Aorta (tissue), 5 donors: ENCODE measurements around the gene SLC22A23. TPM values are rescaled to one million over a fixed set of nuclear protein-coding genes. Genes with fewer than 3 reads are reported as not detected.

Source experiments
- ATAC-seq: fragments of 200-7000 bp; cut with Tn5 transposase; one replicate; pipeline ENCODE4 v1.9.1; 2022; ENCODE audit warnings: moderate library complexity; ENCODE audit not compliant: low FRiP score
- DNase-seq, 2 donors: peaks; one replicate each; pipeline ENCODE4 v3.0.0-alpha.2; 2020
- H3K27ac ChIP-seq, 2 donors: one replicate each; pipeline ENCODE4 v1.5.1; 2013; ENCODE audit warnings: low read length in 2 of 2, mild to moderate bottlenecking in 2 of 2, moderate library complexity in 2 of 2, control low read depth in 1 of 2, inconsistent platforms in 1 of 2, low read depth in 1 of 2
- H3K27me3 ChIP-seq, 2 donors: one replicate each; pipeline ENCODE4 v1.6.1; 2013; ENCODE audit warnings: control low read depth in 1 of 2, low read length in 1 of 2, mild to moderate bottlenecking in 1 of 2, moderate library complexity in 1 of 2; ENCODE audit not compliant: insufficient read depth in 2 of 2, control insufficient read depth in 1 of 2
- H3K36me3 ChIP-seq, 2 donors: one replicate each; pipeline ENCODE4 v1.6.1; 2013; ENCODE audit warnings: control low read depth in 1 of 2, low read length in 1 of 2, mild to moderate bottlenecking in 1 of 2; ENCODE audit not compliant: insufficient read depth in 2 of 2, control insufficient read depth in 1 of 2
- H3K4me1 ChIP-seq, 2 donors: one replicate each; pipeline ENCODE4 v1.6.1; 2013; ENCODE audit warnings: low read length in 2 of 2, control low read depth in 1 of 2, mild to moderate bottlenecking in 1 of 2, moderate library complexity in 1 of 2; ENCODE audit not compliant: insufficient read depth in 2 of 2, control insufficient read depth in 1 of 2
- H3K4me3 ChIP-seq, 2 donors: one replicate each; pipeline ENCODE4 v1.5.1; 2013; ENCODE audit warnings: low read length in 2 of 2, control low read depth in 1 of 2, mild to moderate bottlenecking in 1 of 2
- H3K9me3 ChIP-seq: one replicate; pipeline ENCODE4 v1.6.1; 2013; ENCODE audit warnings: mild to moderate bottlenecking, low read length; ENCODE audit not compliant: control insufficient read depth
- WGBS, 2 donors: extraction: QIAGEN DNeasy Blood & Tissue Kit; methylation state at CpG; one replicate each; pipeline ENCODE4 v1.1.7; 2013; 5-methylcytosine and 5-hydroxymethylcytosine counted together
- intact Hi-C, 2 donors: fragments of 100-400 bp; cut with DNase I; formaldehyde crosslinking; loops; one replicate each; pipeline versions ENCODE4 v1.14.2 to v1.15.0; 2022
- polyA plus RNA-seq, 2 donors: library from polyadenylated mRNA; stranded (reverse); fragments of 200-250 nt; gene quantifications; one replicate each; pipeline ENCODE4 v1.2.3, GENCODE V29; 2013
- total RNA-seq, 2 donors: library from RNA; stranded (reverse); fragmentation: NEBNext Ultra II Directional; extraction: Animal tissue kit (Norgen Biotek cat#: 25700); gene quantifications; one replicate each; pipeline ENCODE4 v1.2.1, GENCODE V29; 2021
- donor health status: healthy with polysubstance abuse.
- donor health status: Bipolar disorder and iron deficiency.
- donor health status: DM: no; HTN: no; CAD: no.
- donor health status: DM: no; HTN: no; CAD: no.
- donor health status: DM: yes; HTN: yes; CAD: no.

SLC22A23 gene
- total and polyA plus RNA-seq, 4 donors: 1.5 to 9.4 (median 4.3) TPM

GRCh38 chr6:3272911-3273547 lies 183.8 kb downstream of the SLC22A23 start:
- intact Hi-C loops: no loop called here

GRCh38 chr6:3271756-3272155 lies 185.1 kb downstream of the SLC22A23 start:
- Histone ChIP-seq H3K27me3 (no peaks in the 10 kb centered on the region), H3K36me3 (no peaks in the 10 kb centered on the region), H3K4me3 (no peak overlapping the region), H3K27ac (no peak overlapping the region), H3K4me1 (no peaks in the 10 kb centered on the region), H3K9me3 (no peaks in the 10 kb centered on the region)
- DNase-seq (no peak), ATAC-seq (no peak)
- 91 to 92% methylated on average over 13 of the region's 13 CpGs for WGBS, 2 donors
- intact Hi-C loops: no loop called here

More at GRCh38 chr6:3272911-3273547, 183.8 kb downstream of the SLC22A23 start:
- Histone ChIP-seq H3K27me3 (no peaks in the 10 kb centered on the region), H3K36me3 (no peaks in the 10 kb centered on the region), H3K4me1 (no peaks in the 10 kb centered on the region), H3K27ac (no peak overlapping the region), H3K4me3 (no peak overlapping the region), H3K9me3 (no peaks in the 10 kb centered on the region)
- WGBS, 2 donors: 92 to 93% methylated on average over 32 of the region's 32 CpGs
- ATAC-seq (no peak), DNase-seq (no peak)

GRCh38 chr6:3270258-3270657 lies 186.6 kb downstream of the SLC22A23 start:
- DNase-seq (no peak), ATAC-seq (no peak)
- Histone ChIP-seq H3K4me3 (no peak overlapping the region), H3K27ac (no peak overlapping the region), H3K9me3 (no peaks in the 10 kb centered on the region), H3K36me3 (no peaks in the 10 kb centered on the region), H3K4me1 (no peaks in the 10 kb centered on the region), H3K27me3 (no peaks in the 10 kb centered on the region)
- intact Hi-C loops: no loop called here
- WGBS, 2 donors: 85 to 86% methylated on average over 15 of the region's 15 CpGs

- Histone ChIP-seq H3K4me1 (no peaks in the 10 kb centered on the region), H3K4me3 (no peak overlapping the region), H3K27ac (no peak overlapping the region), H3K36me3 (no peaks in the 10 kb centered on the region), H3K27me3 (no peaks in the 10 kb centered on the region), H3K9me3 (no peaks in the 10 kb centered on the region)
- WGBS, 2 donors: 81 to 84% methylated on average over 27 of the region's 27 CpGs
- ATAC-seq: no peak
- peak in 1 of 2 donors; percentile 35 for DNase-seq
- intact Hi-C loops: no loop called here
These were observed 187.4 kb downstream of the SLC22A23 start for GRCh38 chr6:3269281-3269975.

DNA sequence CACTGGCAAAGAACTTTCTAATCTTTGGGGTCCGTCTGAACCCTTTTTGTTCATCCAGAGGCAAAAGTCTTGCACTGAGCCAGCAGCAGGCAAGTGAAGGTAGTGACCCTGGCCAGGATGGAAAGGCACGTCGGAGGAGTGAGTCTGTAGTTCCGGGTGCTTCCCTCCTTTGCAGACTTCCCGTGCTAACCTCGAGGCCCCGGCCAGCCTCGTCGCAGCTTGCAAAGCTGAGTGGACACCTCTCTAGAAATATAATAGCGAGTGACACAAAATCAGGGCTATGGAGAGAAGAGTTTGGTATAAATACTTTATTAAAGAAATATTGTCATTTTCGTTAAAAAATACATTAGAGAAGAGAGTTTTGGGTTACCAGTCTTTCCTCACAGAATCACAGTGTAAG lies 188.2 kb downstream of the SLC22A23 start:
- no peaks in the 10 kb centered on the region for H3K4me1 ChIP-seq
- ATAC-seq (no peak), DNase-seq (peak in 1 of 2 donors; percentile 45)
- no peaks in the 10 kb centered on the region for H3K36me3 ChIP-seq
- WGBS, 2 donors: 86% methylated on average over 11 of the region's 11 CpGs
- H3K4me3 ChIP-seq: no peak overlapping the region
- no peaks in the 10 kb centered on the region for H3K9me3 ChIP-seq
- intact Hi-C loops: no loop called here
- H3K27ac ChIP-seq: no peak overlapping the region
- H3K27me3 ChIP-seq: no peaks in the 10 kb centered on the region

GRCh38 chr6:3267162-3267561 lies 189.7 kb downstream of the SLC22A23 start:
- 79 to 80% methylated on average over 5 of the region's 5 CpGs for WGBS, 2 donors
- Histone ChIP-seq H3K36me3 (no peaks in the 10 kb centered on the region), H3K27ac (no peak overlapping the region), H3K9me3 (no peaks in the 10 kb centered on the region), H3K4me3 (no peak overlapping the region), H3K4me1 (no peaks in the 10 kb centered on the region), H3K27me3 (no peaks in the 10 kb centered on the region)
- ATAC-seq: no peak
- intact Hi-C loops: no loop called here
- DNase-seq: peak in 1 of 2 donors; percentile 19

DNA sequence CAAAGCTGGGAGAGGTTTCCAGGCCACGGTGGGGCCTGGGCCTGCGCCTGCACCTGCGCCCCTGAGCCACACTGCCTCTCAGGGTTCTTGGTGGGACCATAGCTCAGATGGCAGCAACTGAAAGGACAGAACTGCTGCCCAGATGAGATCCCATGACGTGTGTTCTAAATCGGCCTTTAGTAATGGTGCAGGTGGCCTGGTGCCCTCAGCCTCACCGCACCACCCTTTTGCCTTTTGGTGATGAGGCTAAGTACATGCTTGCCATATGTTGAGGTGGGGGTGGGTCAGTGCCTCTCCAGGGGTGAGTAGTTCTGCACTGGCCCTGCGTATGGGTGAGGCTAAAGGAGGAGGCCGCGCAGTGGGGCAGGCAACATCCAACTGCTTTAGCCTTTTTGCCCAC lies 190.7 kb downstream of the SLC22A23 start:
- 52 to 57% methylated on average over 9 of the region's 9 CpGs for WGBS, 2 donors
- Histone ChIP-seq H3K9me3 (no peaks in the 10 kb centered on the region), H3K4me1 (no peaks in the 10 kb centered on the region), H3K36me3 (no peaks in the 10 kb centered on the region), H3K27ac (no peak overlapping the region), H3K27me3 (no peaks in the 10 kb centered on the region), H3K4me3 (no peak overlapping the region)
- DNase-seq (no peak), ATAC-seq (no peak)
- intact Hi-C loops: no loop called here

DNA sequence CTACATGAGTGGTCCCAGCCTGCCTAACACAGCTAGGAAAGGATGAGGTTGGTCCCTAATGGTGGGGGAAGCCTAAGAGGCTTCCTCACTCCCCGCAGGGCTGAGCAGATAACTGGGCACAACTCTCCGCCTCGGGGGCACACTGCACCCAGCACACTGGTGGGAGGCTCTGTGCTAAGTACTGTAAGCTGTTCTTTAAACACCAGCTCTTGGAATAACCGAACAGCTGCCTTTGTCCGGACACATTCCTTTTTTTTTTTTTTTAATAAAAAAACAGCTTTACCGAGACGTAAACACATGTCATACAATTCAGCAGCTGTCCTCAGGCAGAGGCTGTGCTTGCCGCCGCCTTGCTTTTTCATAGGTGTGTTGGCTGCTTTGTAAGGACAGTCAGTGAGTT lies 191.2 kb downstream of the SLC22A23 start:
- Histone ChIP-seq H3K27ac (no peak overlapping the region), H3K4me1 (no peaks in the 10 kb centered on the region), H3K9me3 (no peaks in the 10 kb centered on the region), H3K27me3 (no peaks in the 10 kb centered on the region), H3K4me3 (no peak overlapping the region), H3K36me3 (no peaks in the 10 kb centered on the region)
- no peak for DNase-seq
- intact Hi-C loops: no loop called here
- 61 to 62% methylated on average over 9 of the region's 9 CpGs for WGBS, 2 donors
- ATAC-seq: no peak

DNA sequence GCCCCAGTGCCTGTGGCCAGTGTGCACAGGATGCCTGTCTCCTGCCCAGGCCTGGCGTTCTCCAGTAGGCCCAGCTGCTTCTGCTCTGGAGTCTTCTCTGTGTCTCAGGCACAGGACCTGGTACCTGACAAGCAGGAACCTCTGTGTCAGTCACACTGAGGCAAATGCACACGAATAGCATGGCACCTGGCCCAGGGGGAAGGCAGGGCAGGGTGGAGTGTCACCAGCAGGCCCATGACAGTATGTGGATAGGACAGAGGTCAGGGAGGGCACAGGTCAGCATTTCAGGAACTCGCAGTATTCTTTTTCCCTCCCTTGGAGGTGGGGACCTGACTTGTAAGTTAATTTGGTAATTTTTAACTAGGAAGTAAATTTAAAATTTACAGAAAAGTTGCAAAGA lies 192.5 kb downstream of the SLC22A23 start:
- 89 to 90% methylated on average over 3 of the region's 3 CpGs for WGBS, 2 donors
- DNase-seq: peak in 1 of 2 donors; percentile 49
- no peak for ATAC-seq
- Histone ChIP-seq H3K4me1 (no peaks in the 10 kb centered on the region), H3K27ac (no peak overlapping the region), H3K4me3 (no peak overlapping the region), H3K27me3 (no peaks in the 10 kb centered on the region), H3K9me3 (no peaks in the 10 kb centered on the region), H3K36me3 (no peaks in the 10 kb centered on the region)
- intact Hi-C loops: no loop called here
